ENCODE results near the gene SMG6. TPM values are rescaled to one million over a fixed set of nuclear protein-coding genes. Genes with fewer than 3 reads are reported as not detected.

SMG6 gene
- total RNA-seq, 1 experiment from 2014 or later, result 13.5 TPM

- peak; percentile 22 for TF ChIP-seq CTCF (IDR thresholded peaks at IDR 0.05; ENCODE audit: unreplicated experiment)
- Mint-ChIP-seq H3K9me3 (ENCODE audit: low read depth, unreplicated experiment) (no peaks in the 10 kb centered on the region), H3K27me3 (ENCODE audit: unreplicated experiment) (peaks cover 32% of the 10 kb centered on the region), H3K36me3 (ENCODE audit: insufficient read depth, unreplicated experiment) (peaks cover 16% of the 10 kb centered on the region), H3K4me3 (ENCODE audit: low read depth, unreplicated experiment) (peak overlapping the region; percentile 60), H3K4me1 (ENCODE audit: low read depth, unreplicated experiment) (peaks cover 8% of the 10 kb centered on the region), H3K27ac (ENCODE audit: unreplicated experiment) (peak overlapping the region; percentile 46)
- intact Hi-C loops (cut with micrococcal nuclease; ENCODE audit: unreplicated experiment), result no loop called here
- BruUV-seq (replicated peaks), result no TSS peak
- CTCF ChIA-PET, result interaction anchor here (0.7 to 2.6 kb wide), 4 partner anchors 165 to 1197 kb away, joined by 3 to 22 read pairs (median 6); no protein-coding TSS in a partner anchor
- peak; percentile 65 for DNase-seq
These were observed 250.0 kb downstream of the SMG6 start for GRCh38 chr17:2053380-2054261.

- H3K36me3 Mint-ChIP-seq (ENCODE audit: insufficient read depth, unreplicated experiment), result peaks cover 16% of the 10 kb centered on the region
- H3K9me3 Mint-ChIP-seq (ENCODE audit: low read depth, unreplicated experiment), result no peaks in the 10 kb centered on the region
- no peak for TF ChIP-seq CTCF (IDR thresholded peaks at IDR 0.05; ENCODE audit: unreplicated experiment)
- peaks cover 8% of the 10 kb centered on the region for H3K4me1 Mint-ChIP-seq (ENCODE audit: low read depth, unreplicated experiment)
- BruUV-seq (replicated peaks), result no TSS peak
- DNase-seq, result no peak
- no peak overlapping the region for H3K27ac Mint-ChIP-seq (ENCODE audit: unreplicated experiment)
- intact Hi-C loops (cut with micrococcal nuclease; ENCODE audit: unreplicated experiment), result no loop called here
- H3K4me3 Mint-ChIP-seq (ENCODE audit: low read depth, unreplicated experiment), result peak overlapping the region; percentile 6
- peaks cover 32% of the 10 kb centered on the region for H3K27me3 Mint-ChIP-seq (ENCODE audit: unreplicated experiment)
- CTCF ChIA-PET, result no interaction called here
These were observed 251.5 kb downstream of the SMG6 start for GRCh38 chr17:2051933-2052559.

- CTCF ChIA-PET, result interaction anchor here (0.5 kb wide), 1 partner anchor 30 kb away, joined by 3 read pairs; no protein-coding TSS in a partner anchor
- no TSS peak for BruUV-seq (replicated peaks)
- Mint-ChIP-seq H3K27me3 (ENCODE audit: unreplicated experiment) (peaks cover 32% of the 10 kb centered on the region), H3K4me1 (ENCODE audit: low read depth, unreplicated experiment) (peaks cover 8% of the 10 kb centered on the region), H3K4me3 (ENCODE audit: low read depth, unreplicated experiment) (peak overlapping the region; percentile 53), H3K9me3 (ENCODE audit: low read depth, unreplicated experiment) (no peaks in the 10 kb centered on the region), H3K36me3 (ENCODE audit: insufficient read depth, unreplicated experiment) (peaks cover 16% of the 10 kb centered on the region), H3K27ac (ENCODE audit: unreplicated experiment) (no peak overlapping the region)
- DNase-seq, result no peak
- intact Hi-C loops (cut with micrococcal nuclease; ENCODE audit: unreplicated experiment), result no loop called here
- TF ChIP-seq CTCF (IDR thresholded peaks at IDR 0.05; ENCODE audit: unreplicated experiment), result no peak
These were observed 252.3 kb downstream of the SMG6 start for GRCh38 chr17:2051061-2051932.
